IMR-90 (cell line): Measurements from ENCODE around the gene CEACAM21. TPM values are rescaled to one million over a fixed set of nuclear protein-coding genes. Genes with fewer than 3 reads are reported as not detected.

ENCODE experiments used
- ATAC-seq: fragments of 200-7000 bp; cut with Tn5 transposase; 2 replicates; pipeline ENCODE4 v1.9.1; 2020; ENCODE audit warnings: low read depth, mild to moderate bottlenecking, moderate library complexity
- BruUV-seq: library from RNA; stranded (reverse); fragments of 400-500 nt; replicated peaks from 2 replicates; lab custom pipeline; 2021; lab: Mats Ljungman, UMichigan
- CTCF ChIA-PET: fragments of 300-600 bp; formaldehyde crosslinking; extraction: SDS; loops from one replicate; lab custom pipeline; 2021; ENCODE audit warnings: antibody characterized with exemption; lab: Yijun Ruan, JAX
- POLR2A ChIA-PET: fragments of 300-600 bp; sonication (Branson Sonifier 250); formaldehyde crosslinking; loops from one replicate; lab custom pipeline; 2022; ENCODE audit warnings: antibody characterized with exemption; ENCODE audit not compliant: unreplicated experiment; lab: Charles Lee
- DNase-seq: peaks from one replicate; pipeline ENCODE4 v3.0.0; 2013
- H2AFZ ChIP-seq: replicated peaks from 2 replicates; pipeline ENCODE3; 2013; ENCODE audit warnings: low read length, mild to moderate bottlenecking; ENCODE audit not compliant: poor library complexity
- H2AK5ac ChIP-seq: 2 replicates; pipeline ENCODE4 v1.6.1; 2013; ENCODE audit warnings: low read depth, low read length, inconsistent platforms
- H2AK9ac ChIP-seq: replicated peaks from 2 replicates; pipeline ENCODE3; 2013; ENCODE audit warnings: mild to moderate bottlenecking, low read depth, low read length, moderate library complexity; ENCODE audit not compliant: poor library complexity
- H2BK120ac ChIP-seq: 2 replicates; pipeline ENCODE4 v1.6.1; 2013; ENCODE audit warnings: low read depth, low read length, inconsistent platforms
- H2BK15ac ChIP-seq: 3 replicates; pipeline ENCODE4 v1.6.1; 2013; ENCODE audit warnings: low read depth, low read length, inconsistent platforms
- H2BK20ac ChIP-seq: 2 replicates; pipeline ENCODE4 v1.6.1; 2013; ENCODE audit warnings: low read depth, mild to moderate bottlenecking, inconsistent platforms, low read length, moderate library complexity
- H2BK5ac ChIP-seq: 2 replicates; pipeline ENCODE4 v1.6.1; 2013; ENCODE audit warnings: mild to moderate bottlenecking, low read depth, low read length, inconsistent platforms; ENCODE audit not compliant: poor library complexity, severe bottlenecking
- H3K14ac ChIP-seq: replicated peaks from 2 replicates; pipeline ENCODE4 v1.6.1; 2013; ENCODE audit warnings: low read depth, low read length, inconsistent platforms
- H3K18ac ChIP-seq: 2 replicates; pipeline ENCODE4 v1.6.1; 2013; ENCODE audit warnings: low read depth, low read length, control low read depth
- H3K23ac ChIP-seq: 2 replicates; pipeline ENCODE4 v1.6.1; 2013; ENCODE audit warnings: low read depth, low read length, inconsistent platforms
- H3K27ac ChIP-seq: 2 replicates; pipeline ENCODE4 v1.5.1; 2013; ENCODE audit warnings: mild to moderate bottlenecking, control low read depth, low read length; ENCODE audit not compliant: insufficient read depth
- H3K27me3 ChIP-seq: 2 replicates; pipeline ENCODE4 v1.6.1; 2013; ENCODE audit warnings: low read length; ENCODE audit not compliant: control insufficient read depth, insufficient read depth
- H3K36me3 ChIP-seq: 2 replicates; pipeline ENCODE4 v1.6.1; 2013; ENCODE audit warnings: low read length, mixed read lengths; ENCODE audit not compliant: control insufficient read depth, insufficient read depth
- H3K4ac ChIP-seq: 2 replicates; pipeline ENCODE4 v1.6.1; 2013; ENCODE audit warnings: low read depth, low read length, inconsistent platforms
- H3K4me1 ChIP-seq: 2 replicates; pipeline ENCODE4 v1.6.1; 2013; ENCODE audit warnings: low read length, mixed read lengths; ENCODE audit not compliant: control insufficient read depth, insufficient read depth
- H3K4me2 ChIP-seq: 2 replicates; pipeline ENCODE4 v1.6.1; 2013; ENCODE audit warnings: low read depth, mild to moderate bottlenecking, control low read depth, low read length, moderate library complexity
- H3K4me3 ChIP-seq: 2 replicates; pipeline ENCODE4 v1.5.1; 2013; ENCODE audit warnings: low read depth, mild to moderate bottlenecking, control low read depth, low read length, moderate library complexity; ENCODE audit not compliant: insufficient read depth
- H3K56ac ChIP-seq: 2 replicates; pipeline ENCODE4 v1.6.1; 2013; ENCODE audit warnings: low read length, inconsistent platforms; ENCODE audit not compliant: insufficient read depth; ENCODE audit errors: extremely low read depth
- H3K79me1 ChIP-seq, 2 experiments: 2 replicates each; pipeline ENCODE4 v1.6.1; 2013; ENCODE audit warnings: low read length in 2 of 2, inconsistent platforms in 1 of 2, low read depth in 1 of 2
- H3K9ac ChIP-seq: 2 replicates; pipeline ENCODE4 v1.6.1; 2013; ENCODE audit warnings: low read depth, low read length, control low read depth
- H3K9me1 ChIP-seq: 2 replicates; pipeline ENCODE4 v1.6.1; 2013; ENCODE audit warnings: low read length, inconsistent platforms; ENCODE audit not compliant: insufficient read depth
- H3K9me3 ChIP-seq: 2 replicates; pipeline ENCODE4 v1.6.1; 2013; ENCODE audit warnings: low read length; ENCODE audit not compliant: control insufficient read depth, insufficient read depth
- H4K20me1 ChIP-seq: 2 replicates; pipeline ENCODE4 v1.6.1; 2013; ENCODE audit warnings: low read length, inconsistent platforms; ENCODE audit not compliant: insufficient read depth
- H4K5ac ChIP-seq: 2 replicates; pipeline ENCODE4 v1.6.1; 2013; ENCODE audit warnings: mild to moderate bottlenecking, low read depth, low read length, control low read depth
- H4K8ac ChIP-seq, 2 experiments: 2 replicates each; pipeline ENCODE4 v1.6.1; 2013; ENCODE audit warnings: low read depth in 2 of 2, low read length in 2 of 2, control low read depth in 1 of 2, inconsistent platforms in 1 of 2
- H4K91ac ChIP-seq: 2 replicates; pipeline ENCODE4 v1.6.1; 2013; ENCODE audit warnings: low read depth, low read length, inconsistent platforms; ENCODE audit not compliant: insufficient read depth
- BHLHE40 ChIP-seq: fragments of 150-350 bp; IDR thresholded peaks from 2 replicates; pipeline ENCODE4 v1.6.1; 2016; ENCODE audit warnings: mild to moderate bottlenecking, low read depth, low read length
- CEBPB ChIP-seq: IDR thresholded peaks from 2 replicates; pipeline ENCODE4 v1.6.1; 2012; ENCODE audit warnings: low read depth, low read length, improper control_type of control experiment
- CHD1 ChIP-seq: IDR thresholded peaks from 2 replicates; pipeline ENCODE4 v1.6.1; 2012; ENCODE audit warnings: low read depth, low read length, improper control_type of control experiment
- CTCF ChIP-seq: conservative IDR thresholded peaks from 2 replicates; pipeline ENCODE4 v1.5.1; 2012; ENCODE audit warnings: mild to moderate bottlenecking, low read depth, low read length, improper control_type of control experiment
- FOS ChIP-seq: fragments of 150-350 bp; IDR thresholded peaks from 2 replicates; pipeline ENCODE4 v1.6.1; 2016; ENCODE audit warnings: low read depth, low read length
- MAFK ChIP-seq: IDR thresholded peaks from 2 replicates; pipeline ENCODE4 v1.6.1; 2012; ENCODE audit warnings: low read depth, low read length, improper control_type of control experiment
- MAZ ChIP-seq: IDR thresholded peaks from 2 replicates; pipeline ENCODE4 v1.6.1; 2012; ENCODE audit warnings: low read depth, mild to moderate bottlenecking, low read length, improper control_type of control experiment, moderate library complexity, borderline replicate concordance
- MXI1 ChIP-seq: IDR thresholded peaks from 2 replicates; pipeline ENCODE4 v1.6.1; 2012; ENCODE audit warnings: low read depth, mild to moderate bottlenecking, low read length, moderate library complexity, borderline replicate concordance
- NFE2L2 ChIP-seq: fragments of 150-350 bp; IDR thresholded peaks from 2 replicates; pipeline ENCODE4 v1.6.1; 2016; ENCODE audit warnings: low read depth, mild to moderate bottlenecking, low read length
- POLR2A ChIP-seq: IDR thresholded peaks from 2 replicates; pipeline ENCODE4 v1.6.1; 2012; ENCODE audit warnings: mild to moderate bottlenecking, low read depth, low read length
- RAD21 ChIP-seq: IDR thresholded peaks from 2 replicates; pipeline ENCODE4 v1.6.1; 2012; ENCODE audit warnings: low read length, improper control_type of control experiment
- RCOR1 ChIP-seq: IDR thresholded peaks from 2 replicates; pipeline ENCODE4 v1.6.1; 2012; ENCODE audit warnings: mild to moderate bottlenecking, low read length, improper control_type of control experiment; ENCODE audit not compliant: insufficient replicate concordance
- RFX5 ChIP-seq: IDR thresholded peaks from 2 replicates; pipeline ENCODE4 v1.8.0; 2012; ENCODE audit warnings: low read depth, mild to moderate bottlenecking, low read length, moderate library complexity
- WGBS, 2 experiments: methylation state at CpG; one replicate each; pipeline versions ENCODE4 v1.1.5 to v1.1.7; 2013; ENCODE audit warnings: missing lambda C conversion rate in 2 of 2; ENCODE audit not compliant: insufficient read length in 1 of 2; ENCODE audit errors: extremely low coverage in 2 of 2; 5-methylcytosine and 5-hydroxymethylcytosine counted together
- dilution Hi-C: fragments of 300-500 bp; cut with HindIII; formaldehyde crosslinking; loops from one replicate; pipeline ENCODE4 v1.14.3; 2018; ENCODE audit warnings: low sequenced_read_pairs; ENCODE audit not compliant: unreplicated experiment
- in situ Hi-C: fragments of 300-500 bp; cut with MboI; formaldehyde crosslinking; loops from 3 replicates; pipeline ENCODE4 v1.14.3; 2019; ENCODE audit warnings: low sequenced_read_pairs, inconsistent platforms, mixed read lengths
- intact Hi-C: fragments of 100-400 bp; cut with micrococcal nuclease; formaldehyde crosslinking; loops from 2 replicates; pipeline ENCODE4 v1.10.0; 2022
- polyA plus RNA-seq, 3 experiments: library from polyadenylated mRNA; depleted of rRNA; stranded (reverse); fragments of >200 nt; gene quantifications; 2 replicates each; pipeline ENCODE4 v1.2.3, GENCODE V29; 2012; ENCODE audit warnings: low replicate concordance in 1 of 3
- total RNA-seq: library from RNA; depleted of rRNA; stranded (reverse); fragments of >200 nt; gene quantifications from 2 replicates; pipeline ENCODE4 v1.2.3, GENCODE V29; 2012
- TF ChIP-seq, protein P1 (sequence below): fragments of 150-350 bp; IDR thresholded peaks from 2 replicates; pipeline ENCODE4 v1.6.1; 2016; ENCODE audit warnings: low read depth, mild to moderate bottlenecking, low read length, moderate library complexity, borderline replicate concordance

The CEACAM21 gene
- total and polyA plus RNA-seq, 2 of the 4 experiments (the other 2 are of a cell fraction), result not detected

DNA sequence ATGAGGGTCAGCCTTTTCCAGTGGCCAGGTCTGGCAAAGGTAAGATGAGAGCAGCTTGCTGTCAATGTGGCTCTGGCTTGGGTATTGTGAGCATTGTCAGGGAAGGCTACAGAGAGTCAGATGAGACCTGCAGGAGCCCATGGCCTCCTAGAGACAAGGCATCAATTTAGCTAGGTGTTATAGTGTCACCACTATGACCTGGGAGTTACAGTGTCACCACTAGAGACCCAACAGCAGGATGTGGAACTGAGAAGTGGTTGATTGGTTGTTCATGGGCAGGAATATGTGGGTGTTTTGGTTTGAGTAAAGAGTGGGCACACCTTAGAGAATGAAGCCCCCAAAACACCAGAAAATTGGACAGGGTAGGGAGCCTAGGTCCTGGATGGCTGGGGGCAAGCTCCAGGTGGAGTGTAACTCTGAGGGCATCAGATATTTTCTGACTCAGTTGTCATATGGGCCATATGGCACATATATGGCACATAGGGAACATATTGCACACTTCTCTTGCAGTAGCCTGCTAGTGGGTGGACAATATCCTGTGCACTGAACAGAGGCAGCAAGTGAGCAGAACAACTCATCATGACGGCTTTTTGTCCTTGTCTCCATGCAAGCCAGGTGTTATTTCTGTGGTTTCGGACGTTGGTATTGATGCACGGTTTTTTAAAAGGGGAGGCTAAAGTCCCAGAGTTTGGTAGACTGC, 46.3 kb upstream of the CEACAM21 start:
- no TSS peak for BruUV-seq

More for the DNA sequence above, 46.3 kb upstream of the CEACAM21 start:
- no peak overlapping the region for H2BK120ac ChIP-seq
- H2BK20ac ChIP-seq, result no peak overlapping the region
- H3K36me3 ChIP-seq, result no peaks in the 10 kb centered on the region
- H4K91ac ChIP-seq, result no peak overlapping the region
- ATAC-seq, result no peak
- CTCF ChIA-PET, result no interaction called here
- H3K9ac ChIP-seq, result no peak overlapping the region
- H3K4me2 ChIP-seq, result no peak overlapping the region
- POLR2A ChIA-PET, result no interaction called here
- no peak overlapping the region for H2BK5ac ChIP-seq
- no peak overlapping the region for H3K14ac ChIP-seq
- no peak overlapping the region for H4K8ac ChIP-seq
- no peak overlapping the region for H2AK9ac ChIP-seq
- TF ChIP-seq CTCF (no peak), CHD1 (no peak), POLR2A (no peak), MAZ (no peak), FOS (no peak), MXI1 (no peak), MAFK (no peak), NFE2L2 (no peak), RFX5 (no peak), RAD21 (no peak), CEBPB (no peak), RCOR1 (no peak), BHLHE40 (no peak)
- TF ChIP-seq, protein P1, sequence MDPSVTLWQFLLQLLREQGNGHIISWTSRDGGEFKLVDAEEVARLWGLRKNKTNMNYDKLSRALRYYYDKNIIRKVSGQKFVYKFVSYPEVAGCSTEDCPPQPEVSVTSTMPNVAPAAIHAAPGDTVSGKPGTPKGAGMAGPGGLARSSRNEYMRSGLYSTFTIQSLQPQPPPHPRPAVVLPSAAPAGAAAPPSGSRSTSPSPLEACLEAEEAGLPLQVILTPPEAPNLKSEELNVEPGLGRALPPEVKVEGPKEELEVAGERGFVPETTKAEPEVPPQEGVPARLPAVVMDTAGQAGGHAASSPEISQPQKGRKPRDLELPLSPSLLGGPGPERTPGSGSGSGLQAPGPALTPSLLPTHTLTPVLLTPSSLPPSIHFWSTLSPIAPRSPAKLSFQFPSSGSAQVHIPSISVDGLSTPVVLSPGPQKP, result no peak
- peaks cover 3% of the 10 kb centered on the region; the same call in 1 of the 2 replicates for H3K9me3 ChIP-seq
- H3K4ac ChIP-seq, result no peak overlapping the region
- H3K23ac ChIP-seq, result no peak overlapping the region
- H3K4me3 ChIP-seq, result no peak overlapping the region
- no peak overlapping the region for H4K5ac ChIP-seq
- no peak overlapping the region for H3K56ac ChIP-seq
- no peak overlapping the region for H2AFZ ChIP-seq
- dilution Hi-C loops (no loop called here), in situ Hi-C loops (no loop called here), intact Hi-C loops (loop anchor here (5.0 kb wide), 1 partner anchor 62 kb away; no protein-coding TSS in a partner anchor)
- H3K9me1 ChIP-seq, result no peaks in the 10 kb centered on the region
- no peaks in the 10 kb centered on the region for H3K4me1 ChIP-seq
- no CpG with 5 or more reads among the region's 4 CpGs for WGBS, 2 experiments
- DNase-seq, result no peak
- H3K27me3 ChIP-seq, result peaks cover 4% of the 10 kb centered on the region
- H4K20me1 ChIP-seq, result no peaks in the 10 kb centered on the region
- H3K27ac ChIP-seq, result no peak overlapping the region
- no peak overlapping the region for H2AK5ac ChIP-seq
- no peak overlapping the region for H2BK15ac ChIP-seq
- H3K79me1 ChIP-seq, result no peaks in the 10 kb centered on the region
- no peak overlapping the region for H3K18ac ChIP-seq
